Measurements from ENCODE around the gene REEP2. TPM values are rescaled to one million over a fixed set of nuclear protein-coding genes. Genes with fewer than 3 reads are reported as not detected.

REEP2 gene
- total RNA-seq, 2 donors from 2014 or later = 1.8 to 11.2 TPM

- TF ChIP-seq CTCF (IDR thresholded peaks at IDR 0.05) (no peak), POLR2A (IDR thresholded peaks at IDR 0.05) (no peak)
- ATAC-seq (no peak), DNase-seq (no peak)
- intact Hi-C loops (cut with DNase I) = loop anchor here (10.0 kb wide), 1 partner anchor 91 kb away; the partner anchor contains the start of gene ETF1
- 72 to 89% methylated on average over 13 of the region's 13 CpGs for WGBS, 2 donors
- Histone ChIP-seq H3K27me3 (no peaks in the 10 kb centered on the region), H3K36me3 (replicated peaks in 1 of 2; ENCODE audit: insufficient read depth in 1 of 2, low read depth in 2 of 2) (no peaks in the 10 kb centered on the region), H3K4me3 (no peak overlapping the region), H3K27ac (no peak overlapping the region), H3K9me3 (no peaks in the 10 kb centered on the region), H3K4me1 (peaks cover 3% of the 10 kb centered on the region)
Observed at GRCh38 chr5:138453590-138453989, 14.7 kb downstream of the REEP2 start.

GRCh38 chr5:138454121-138454520 lies 15.3 kb downstream of the REEP2 start:
- H3K4me1 ChIP-seq = peaks cover 3% of the 10 kb centered on the region
- H3K9me3 ChIP-seq = no peaks in the 10 kb centered on the region
- no peak overlapping the region for H3K4me3 ChIP-seq
- no peaks in the 10 kb centered on the region for H3K27me3 ChIP-seq
- intact Hi-C loops (cut with DNase I) = loop anchor here (10.0 kb wide), 1 partner anchor 91 kb away; the partner anchor contains the start of gene ETF1
- no peak for DNase-seq
- ATAC-seq = no peak
- no peak overlapping the region for H3K27ac ChIP-seq
- no peaks in the 10 kb centered on the region for H3K36me3 ChIP-seq (replicated peaks in 1 of 2; ENCODE audit: insufficient read depth in 1 of 2, low read depth in 2 of 2)
- WGBS, 2 donors = 75 to 90% methylated on average over 3 to 8 of the region's 8 CpGs
- TF ChIP-seq CTCF (IDR thresholded peaks at IDR 0.05) (no peak), POLR2A (IDR thresholded peaks at IDR 0.05) (no peak)

GRCh38 chr5:138455232-138455930 lies 16.5 kb downstream of the REEP2 start:
- no peak overlapping the region for H3K27ac ChIP-seq
- WGBS, 2 donors = 57 to 83% methylated on average over 11 of the region's 11 CpGs
- TF ChIP-seq POLR2A (IDR thresholded peaks at IDR 0.05) = no peak
- TF ChIP-seq CTCF (IDR thresholded peaks at IDR 0.05) = no peak
- no peak for DNase-seq
- no peaks in the 10 kb centered on the region for H3K9me3 ChIP-seq
- no peak overlapping the region for H3K4me3 ChIP-seq
- no peaks in the 10 kb centered on the region for H3K4me1 ChIP-seq
- no peaks in the 10 kb centered on the region for H3K36me3 ChIP-seq (replicated peaks in 1 of 2; ENCODE audit: insufficient read depth in 1 of 2, low read depth in 2 of 2)
- H3K27me3 ChIP-seq = no peaks in the 10 kb centered on the region
- ATAC-seq = no peak
- intact Hi-C loops (cut with DNase I) = loop anchor here (5.0 to 10.0 kb wide), 2 partner anchors 47 to 89 kb away; partner anchors contain the start of gene ETF1

DNA sequence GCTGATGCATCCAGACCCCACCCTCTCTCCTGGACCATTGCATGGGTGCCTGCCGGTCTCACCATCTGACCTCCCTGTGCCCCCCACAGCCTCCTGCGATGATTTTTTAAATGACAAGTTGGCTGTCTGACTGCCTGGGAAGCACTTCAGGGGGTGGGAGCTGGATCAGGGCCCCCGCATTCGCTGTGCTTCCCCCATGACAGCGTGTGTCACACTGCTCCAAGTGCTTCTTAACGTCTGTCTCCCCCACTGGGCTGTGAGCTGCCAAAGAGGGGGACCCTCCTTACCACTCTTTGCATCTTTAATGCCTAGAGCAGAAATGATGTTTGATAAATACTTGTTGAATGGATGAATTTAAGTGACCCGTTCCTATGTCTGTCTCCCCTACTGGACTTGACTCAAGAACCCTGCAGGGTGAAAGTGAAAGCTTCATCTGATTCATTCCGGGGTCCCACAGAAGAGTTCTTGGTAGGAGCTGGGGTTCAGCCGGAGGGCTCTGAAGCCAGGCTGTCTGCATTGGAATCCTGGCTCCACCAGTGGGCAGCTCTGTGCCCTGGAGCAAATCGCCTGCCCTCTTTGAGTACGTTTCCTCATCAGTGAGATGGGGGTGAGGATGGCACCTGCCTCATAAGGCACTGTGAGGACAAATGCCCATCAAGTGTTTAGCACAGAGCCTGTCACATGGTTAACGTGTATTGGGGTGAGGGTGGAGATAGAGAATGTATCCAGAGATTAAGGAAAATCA lies 18.8 kb downstream of the REEP2 start:
- TF ChIP-seq CTCF (IDR thresholded peaks at IDR 0.05) (no peak), POLR2A (IDR thresholded peaks at IDR 0.05) (no peak)
- 61 to 67% methylated on average over 11 to 12 of the region's 12 CpGs for WGBS, 2 donors
- no peak for DNase-seq
- Histone ChIP-seq H3K27ac (no peak overlapping the region), H3K36me3 (replicated peaks in 1 of 2; ENCODE audit: insufficient read depth in 1 of 2, low read depth in 2 of 2) (no peaks in the 10 kb centered on the region), H3K27me3 (no peaks in the 10 kb centered on the region), H3K4me3 (no peak overlapping the region), H3K4me1 (no peaks in the 10 kb centered on the region), H3K9me3 (no peaks in the 10 kb centered on the region)
- ATAC-seq = no peak
- intact Hi-C loops (cut with DNase I) = loop anchor here (5.0 to 10.0 kb wide), 2 partner anchors 45 to 87 kb away; partner anchors contain the start of gene ETF1
